IMR-90 (cell line): ENCODE results near the gene CHI3L1. TPM values are rescaled to one million over a fixed set of nuclear protein-coding genes. Genes with fewer than 3 reads are reported as not detected.

Experiments used
- ATAC-seq: fragments of 200-7000 bp; cut with Tn5 transposase; 2 replicates; pipeline ENCODE4 v1.9.1; 2020; ENCODE audit warnings: low read depth, mild to moderate bottlenecking, moderate library complexity
- BruUV-seq: library from RNA; stranded (reverse); fragments of 400-500 nt; replicated peaks from 2 replicates; lab custom pipeline; 2021; lab: Mats Ljungman, UMichigan
- CTCF ChIA-PET: fragments of 300-600 bp; formaldehyde crosslinking; extraction: SDS; loops from one replicate; lab custom pipeline; 2021; ENCODE audit warnings: antibody characterized with exemption; lab: Yijun Ruan, JAX
- POLR2A ChIA-PET: fragments of 300-600 bp; sonication (Branson Sonifier 250); formaldehyde crosslinking; loops from one replicate; lab custom pipeline; 2022; ENCODE audit warnings: antibody characterized with exemption; ENCODE audit not compliant: unreplicated experiment; lab: Charles Lee
- DNase-seq: peaks from one replicate; pipeline ENCODE4 v3.0.0; 2013
- H2AFZ ChIP-seq: replicated peaks from 2 replicates; pipeline ENCODE3; 2013; ENCODE audit warnings: low read length, mild to moderate bottlenecking; ENCODE audit not compliant: poor library complexity
- H2AK5ac ChIP-seq: 2 replicates; pipeline ENCODE4 v1.6.1; 2013; ENCODE audit warnings: low read depth, low read length, inconsistent platforms
- H2AK9ac ChIP-seq: replicated peaks from 2 replicates; pipeline ENCODE3; 2013; ENCODE audit warnings: mild to moderate bottlenecking, low read depth, low read length, moderate library complexity; ENCODE audit not compliant: poor library complexity
- H2BK120ac ChIP-seq: 2 replicates; pipeline ENCODE4 v1.6.1; 2013; ENCODE audit warnings: low read depth, low read length, inconsistent platforms
- H2BK15ac ChIP-seq: 3 replicates; pipeline ENCODE4 v1.6.1; 2013; ENCODE audit warnings: low read depth, low read length, inconsistent platforms
- H2BK20ac ChIP-seq: 2 replicates; pipeline ENCODE4 v1.6.1; 2013; ENCODE audit warnings: low read depth, mild to moderate bottlenecking, inconsistent platforms, low read length, moderate library complexity
- H2BK5ac ChIP-seq: 2 replicates; pipeline ENCODE4 v1.6.1; 2013; ENCODE audit warnings: mild to moderate bottlenecking, low read depth, low read length, inconsistent platforms; ENCODE audit not compliant: poor library complexity, severe bottlenecking
- H3K14ac ChIP-seq: replicated peaks from 2 replicates; pipeline ENCODE4 v1.6.1; 2013; ENCODE audit warnings: low read depth, low read length, inconsistent platforms
- H3K18ac ChIP-seq: 2 replicates; pipeline ENCODE4 v1.6.1; 2013; ENCODE audit warnings: low read depth, low read length, control low read depth
- H3K23ac ChIP-seq: 2 replicates; pipeline ENCODE4 v1.6.1; 2013; ENCODE audit warnings: low read depth, low read length, inconsistent platforms
- H3K27ac ChIP-seq: 2 replicates; pipeline ENCODE4 v1.5.1; 2013; ENCODE audit warnings: mild to moderate bottlenecking, control low read depth, low read length; ENCODE audit not compliant: insufficient read depth
- H3K27me3 ChIP-seq: 2 replicates; pipeline ENCODE4 v1.6.1; 2013; ENCODE audit warnings: low read length; ENCODE audit not compliant: control insufficient read depth, insufficient read depth
- H3K36me3 ChIP-seq: 2 replicates; pipeline ENCODE4 v1.6.1; 2013; ENCODE audit warnings: low read length, mixed read lengths; ENCODE audit not compliant: control insufficient read depth, insufficient read depth
- H3K4ac ChIP-seq: 2 replicates; pipeline ENCODE4 v1.6.1; 2013; ENCODE audit warnings: low read depth, low read length, inconsistent platforms
- H3K4me1 ChIP-seq: 2 replicates; pipeline ENCODE4 v1.6.1; 2013; ENCODE audit warnings: low read length, mixed read lengths; ENCODE audit not compliant: control insufficient read depth, insufficient read depth
- H3K4me2 ChIP-seq: 2 replicates; pipeline ENCODE4 v1.6.1; 2013; ENCODE audit warnings: low read depth, mild to moderate bottlenecking, control low read depth, low read length, moderate library complexity
- H3K4me3 ChIP-seq: 2 replicates; pipeline ENCODE4 v1.5.1; 2013; ENCODE audit warnings: low read depth, mild to moderate bottlenecking, control low read depth, low read length, moderate library complexity; ENCODE audit not compliant: insufficient read depth
- H3K56ac ChIP-seq: 2 replicates; pipeline ENCODE4 v1.6.1; 2013; ENCODE audit warnings: low read length, inconsistent platforms; ENCODE audit not compliant: insufficient read depth; ENCODE audit errors: extremely low read depth
- H3K79me1 ChIP-seq, 2 experiments: 2 replicates each; pipeline ENCODE4 v1.6.1; 2013; ENCODE audit warnings: low read length in 2 of 2, inconsistent platforms in 1 of 2, low read depth in 1 of 2
- H3K9ac ChIP-seq: 2 replicates; pipeline ENCODE4 v1.6.1; 2013; ENCODE audit warnings: low read depth, low read length, control low read depth
- H3K9me1 ChIP-seq: 2 replicates; pipeline ENCODE4 v1.6.1; 2013; ENCODE audit warnings: low read length, inconsistent platforms; ENCODE audit not compliant: insufficient read depth
- H3K9me3 ChIP-seq: 2 replicates; pipeline ENCODE4 v1.6.1; 2013; ENCODE audit warnings: low read length; ENCODE audit not compliant: control insufficient read depth, insufficient read depth
- H4K20me1 ChIP-seq: 2 replicates; pipeline ENCODE4 v1.6.1; 2013; ENCODE audit warnings: low read length, inconsistent platforms; ENCODE audit not compliant: insufficient read depth
- H4K5ac ChIP-seq: 2 replicates; pipeline ENCODE4 v1.6.1; 2013; ENCODE audit warnings: mild to moderate bottlenecking, low read depth, low read length, control low read depth
- H4K8ac ChIP-seq, 2 experiments: 2 replicates each; pipeline ENCODE4 v1.6.1; 2013; ENCODE audit warnings: low read depth in 2 of 2, low read length in 2 of 2, control low read depth in 1 of 2, inconsistent platforms in 1 of 2
- H4K91ac ChIP-seq: 2 replicates; pipeline ENCODE4 v1.6.1; 2013; ENCODE audit warnings: low read depth, low read length, inconsistent platforms; ENCODE audit not compliant: insufficient read depth
- BHLHE40 ChIP-seq: fragments of 150-350 bp; IDR thresholded peaks from 2 replicates; pipeline ENCODE4 v1.6.1; 2016; ENCODE audit warnings: mild to moderate bottlenecking, low read depth, low read length
- CEBPB ChIP-seq: IDR thresholded peaks from 2 replicates; pipeline ENCODE4 v1.6.1; 2012; ENCODE audit warnings: low read depth, low read length, improper control_type of control experiment
- FOS ChIP-seq: fragments of 150-350 bp; IDR thresholded peaks from 2 replicates; pipeline ENCODE4 v1.6.1; 2016; ENCODE audit warnings: low read depth, low read length
- NFE2L2 ChIP-seq: fragments of 150-350 bp; IDR thresholded peaks from 2 replicates; pipeline ENCODE4 v1.6.1; 2016; ENCODE audit warnings: low read depth, mild to moderate bottlenecking, low read length
- POLR2A ChIP-seq: IDR thresholded peaks from 2 replicates; pipeline ENCODE4 v1.6.1; 2012; ENCODE audit warnings: mild to moderate bottlenecking, low read depth, low read length
- RAD21 ChIP-seq: IDR thresholded peaks from 2 replicates; pipeline ENCODE4 v1.6.1; 2012; ENCODE audit warnings: low read length, improper control_type of control experiment
- RCOR1 ChIP-seq: IDR thresholded peaks from 2 replicates; pipeline ENCODE4 v1.6.1; 2012; ENCODE audit warnings: mild to moderate bottlenecking, low read length, improper control_type of control experiment; ENCODE audit not compliant: insufficient replicate concordance
- WGBS, 2 experiments: methylation state at CpG; one replicate each; pipeline versions ENCODE4 v1.1.5 to v1.1.7; 2013; ENCODE audit warnings: missing lambda C conversion rate in 2 of 2; ENCODE audit not compliant: insufficient read length in 1 of 2; ENCODE audit errors: extremely low coverage in 2 of 2; 5-methylcytosine and 5-hydroxymethylcytosine counted together
- dilution Hi-C: fragments of 300-500 bp; cut with HindIII; formaldehyde crosslinking; loops from one replicate; pipeline ENCODE4 v1.14.3; 2018; ENCODE audit warnings: low sequenced_read_pairs; ENCODE audit not compliant: unreplicated experiment
- in situ Hi-C: fragments of 300-500 bp; cut with MboI; formaldehyde crosslinking; loops from 3 replicates; pipeline ENCODE4 v1.14.3; 2019; ENCODE audit warnings: low sequenced_read_pairs, inconsistent platforms, mixed read lengths
- intact Hi-C: fragments of 100-400 bp; cut with micrococcal nuclease; formaldehyde crosslinking; loops from 2 replicates; pipeline ENCODE4 v1.10.0; 2022
- polyA plus RNA-seq, 3 experiments: library from polyadenylated mRNA; depleted of rRNA; stranded (reverse); fragments of >200 nt; gene quantifications; 2 replicates each; pipeline ENCODE4 v1.2.3, GENCODE V29; 2012; ENCODE audit warnings: low replicate concordance in 1 of 3
- total RNA-seq: library from RNA; depleted of rRNA; stranded (reverse); fragments of >200 nt; gene quantifications from 2 replicates; pipeline ENCODE4 v1.2.3, GENCODE V29; 2012
- TF ChIP-seq, protein P1 (sequence below): conservative IDR thresholded peaks from 2 replicates; pipeline ENCODE4 v1.5.1; 2012; ENCODE audit warnings: mild to moderate bottlenecking, low read depth, low read length, improper control_type of control experiment
- TF ChIP-seq, protein P2 (sequence below): fragments of 150-350 bp; IDR thresholded peaks from 2 replicates; pipeline ENCODE4 v1.6.1; 2017; ENCODE audit warnings: mild to moderate bottlenecking, antibody characterized with exemption, low read length, low read depth

CHI3L1 gene
- total and polyA plus RNA-seq, 2 of the 4 experiments (the other 2 are of a cell fraction): 0.17 TPM; not detected in 1

DNA sequence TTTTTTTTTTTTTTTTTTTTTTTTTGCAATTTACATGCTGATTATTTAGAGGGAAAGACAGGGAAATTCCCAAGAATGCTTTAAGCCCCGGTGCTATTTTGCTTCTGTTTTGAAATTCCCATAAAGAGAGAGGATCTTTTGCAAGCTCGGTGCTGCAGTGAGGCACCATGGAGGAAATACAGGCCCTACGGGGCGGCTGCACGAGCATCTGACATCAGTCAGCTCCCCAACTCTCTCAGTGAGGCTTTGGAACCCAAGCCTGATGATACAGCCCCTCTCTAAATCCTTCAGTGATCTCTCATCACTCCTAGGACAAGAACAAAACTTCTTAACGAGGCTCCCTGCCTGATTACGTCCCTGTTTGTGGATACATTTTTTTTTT, 791 bp upstream of the CHI3L1 start:
- Histone ChIP-seq H4K8ac (no peak overlapping the region), H3K9me3 (no peaks in the 10 kb centered on the region), H3K18ac (no peak overlapping the region; the same call in 1 of the 2 replicates), H3K36me3 (no peaks in the 10 kb centered on the region), H3K4ac (no peak overlapping the region), H2BK15ac (no peak overlapping the region), H3K9ac (no peak overlapping the region; the same call in 1 of the 2 replicates), H2AK5ac (no peak overlapping the region), H3K14ac (no peak overlapping the region), H3K23ac (no peak overlapping the region), H4K20me1 (no peaks in the 10 kb centered on the region), H3K9me1 (no peaks in the 10 kb centered on the region), H2AK9ac (no peak overlapping the region), H3K4me2 (no peak overlapping the region), H3K4me1 (peaks cover 3% of the 10 kb centered on the region; the same call in 1 of the 2 replicates), H3K79me1 (no peaks in the 10 kb centered on the region), H4K91ac (no peak overlapping the region), H3K27ac (no peak overlapping the region), H2BK5ac (no peak overlapping the region), H4K5ac (no peak overlapping the region), H2BK120ac (no peak overlapping the region), H3K4me3 (no peak overlapping the region), H2AFZ (no peak overlapping the region), H2BK20ac (no peak overlapping the region), H3K56ac (no peak overlapping the region), H3K27me3 (peaks cover 20% of the 10 kb centered on the region)
- intact Hi-C loops (no loop called here), dilution Hi-C loops (no loop called here), in situ Hi-C loops (no loop called here)
- CTCF ChIA-PET: interaction anchor here (0.8 to 1.0 kb wide), 2 partner anchors 9 to 16 kb away, joined by 4 read pairs; no protein-coding TSS in a partner anchor
- POLR2A ChIA-PET: no interaction called here
- WGBS, 2 experiments: 53% methylated on average over 4 of the region's 7 CpGs; no CpG with 5 or more reads in 1 of the 2 experiments
- TF ChIP-seq, protein P1, sequence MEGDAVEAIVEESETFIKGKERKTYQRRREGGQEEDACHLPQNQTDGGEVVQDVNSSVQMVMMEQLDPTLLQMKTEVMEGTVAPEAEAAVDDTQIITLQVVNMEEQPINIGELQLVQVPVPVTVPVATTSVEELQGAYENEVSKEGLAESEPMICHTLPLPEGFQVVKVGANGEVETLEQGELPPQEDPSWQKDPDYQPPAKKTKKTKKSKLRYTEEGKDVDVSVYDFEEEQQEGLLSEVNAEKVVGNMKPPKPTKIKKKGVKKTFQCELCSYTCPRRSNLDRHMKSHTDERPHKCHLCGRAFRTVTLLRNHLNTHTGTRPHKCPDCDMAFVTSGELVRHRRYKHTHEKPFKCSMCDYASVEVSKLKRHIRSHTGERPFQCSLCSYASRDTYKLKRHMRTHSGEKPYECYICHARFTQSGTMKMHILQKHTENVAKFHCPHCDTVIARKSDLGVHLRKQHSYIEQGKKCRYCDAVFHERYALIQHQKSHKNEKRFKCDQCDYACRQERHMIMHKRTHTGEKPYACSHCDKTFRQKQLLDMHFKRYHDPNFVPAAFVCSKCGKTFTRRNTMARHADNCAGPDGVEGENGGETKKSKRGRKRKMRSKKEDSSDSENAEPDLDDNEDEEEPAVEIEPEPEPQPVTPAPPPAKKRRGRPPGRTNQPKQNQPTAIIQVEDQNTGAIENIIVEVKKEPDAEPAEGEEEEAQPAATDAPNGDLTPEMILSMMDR: no peak
- TF ChIP-seq BHLHE40 (no peak), RCOR1 (no peak), POLR2A (no peak), NFE2L2 (no peak), CEBPB (no peak), FOS (no peak), RAD21 (no peak)
- TF ChIP-seq, protein P2, sequence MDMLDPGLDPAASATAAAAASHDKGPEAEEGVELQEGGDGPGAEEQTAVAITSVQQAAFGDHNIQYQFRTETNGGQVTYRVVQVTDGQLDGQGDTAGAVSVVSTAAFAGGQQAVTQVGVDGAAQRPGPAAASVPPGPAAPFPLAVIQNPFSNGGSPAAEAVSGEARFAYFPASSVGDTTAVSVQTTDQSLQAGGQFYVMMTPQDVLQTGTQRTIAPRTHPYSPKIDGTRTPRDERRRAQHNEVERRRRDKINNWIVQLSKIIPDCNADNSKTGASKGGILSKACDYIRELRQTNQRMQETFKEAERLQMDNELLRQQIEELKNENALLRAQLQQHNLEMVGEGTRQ: no peak
- no peak; the same call in 1 of the 2 replicates for ATAC-seq
- DNase-seq: no peak
- no TSS peak for BruUV-seq
